ENCODE data around the gene ACMSD. TPM values are rescaled to one million over a fixed set of nuclear protein-coding genes. Genes with fewer than 3 reads are reported as not detected.
A peak's percentile ranks its signal among the peaks of the same experiment; 100 is the strongest.

Gene ACMSD
- total and polyA plus RNA-seq, 2 of the 13 experiments (the other 11 are each of a cell fraction or from before 2014, with no cell fraction given) = not detected

DNA sequence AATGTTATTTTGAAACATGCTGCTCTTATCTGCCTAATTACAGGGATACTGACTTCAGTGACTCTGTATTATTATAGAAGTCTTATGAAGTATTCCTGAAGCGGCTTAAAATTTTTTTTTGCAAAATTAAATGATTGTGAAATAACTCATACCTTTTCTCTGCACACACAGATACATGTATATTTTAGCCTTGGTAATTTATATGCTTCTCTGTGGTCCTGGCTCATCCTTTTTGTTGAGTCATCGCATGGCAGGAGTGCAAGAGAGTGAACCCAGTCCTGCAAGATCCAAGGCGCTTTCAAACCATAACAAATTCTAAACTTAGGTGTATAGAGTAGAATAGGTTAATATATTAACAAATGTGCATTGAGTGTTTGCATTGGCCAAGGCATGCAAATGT lies 88.8 kb downstream of the ACMSD start:
- no peak for ATAC-seq
- ChIA-PET CTCF (ENCODE audit: low intra/inter-chr PET ratio, low total read pairs) (no interaction called here), POLR2A (interaction anchor here (2.4 kb wide), 1 partner anchor 9 kb away, joined by 10 read pairs; the partner anchor contains the start of gene CCNT2)
- DNase-seq (ENCODE audit: low spot score) = no peak
- no peaks in the 10 kb centered on the region for H3K9me3 ChIP-seq (ENCODE audit: low read length)
- H4K20me1 ChIP-seq (ENCODE audit: insufficient read depth, low read length) = peaks cover 97% of the 10 kb centered on the region
- in situ Hi-C loops (cut with HindIII; ENCODE audit: extremely low pct_ligation_motif_present, low pct_unique_long_range_greater_than_20kb) = no loop called here
- TF ChIP-seq ZNF354B (CRISPR knock-in tag; IDR thresholded peaks at IDR 0.05) = no peak
- peak; percentile 62 to 74 for TF ChIP-seq MAFK (conservative IDR thresholded peaks at IDR 0.05 in 1 of 2, IDR thresholded peaks at IDR 0.05 in 1 of 2; ENCODE audit: low read length in 2 of 2)
- no peak for TF ChIP-seq ELF4 (CRISPR knock-in tag; IDR thresholded peaks at IDR 0.05; ENCODE audit: borderline replicate concordance)
- peak; percentile 56 for TF ChIP-seq MAFF (IDR thresholded peaks at IDR 0.05; ENCODE audit: low read depth, low read length)
- TF ChIP-seq NFE2L2 (IDR thresholded peaks at IDR 0.05; ENCODE audit: low read length) = peak; percentile 83
- TF ChIP-seq ZFP37 (CRISPR knock-in tag; IDR thresholded peaks at IDR 0.05; ENCODE audit: borderline replicate concordance) = no peak
- peak; percentile 54; the same call in 1 of the 2 replicates for TF ChIP-seq NFE2 (CRISPR knock-in tag; IDR thresholded peaks at IDR 0.05)
- TF ChIP-seq CEBPB (IDR thresholded peaks at IDR 0.05; ENCODE audit: borderline replicate concordance, low read depth, low read length) = peak; percentile 47; the same call in 1 of the 2 replicates
- TF ChIP-seq CREB1 (IDR thresholded peaks at IDR 0.05) = no peak
- peak; percentile 26; the same call in 1 of the 2 replicates for TF ChIP-seq CREB1 (CRISPR knock-in tag; IDR thresholded peaks at IDR 0.05)
- no peak overlapping the region for H2AFZ ChIP-seq (ENCODE audit: low read length)
- H3K79me2 ChIP-seq (ENCODE audit: insufficient read depth, low read length) = peaks cover 98% of the 10 kb centered on the region
- H3K9ac ChIP-seq (ENCODE audit: insufficient read depth, low read depth, low read length) = no peak overlapping the region
- H3K4me2 ChIP-seq (ENCODE audit: low read depth, low read length) = no peak overlapping the region
- peaks cover 3 to 45% of the 10 kb centered on the region in 2 experiments for H3K36me3 ChIP-seq (replicated peaks in 1 of 2; ENCODE audit: control insufficient read depth in 1 of 2, insufficient read depth in 2 of 2, low read length in 2 of 2)
- BruUV-seq (replicated peaks) = no TSS peak
- 94% methylated on average over 3 of the region's 3 CpGs for WGBS (ENCODE audit: low lambda C conversion rate)
- peak overlapping the region; percentile 1 for H3K27ac ChIP-seq (ENCODE audit: extremely low read length, insufficient read depth, low read length)
- FAIRE-seq = no peak
- intact Hi-C loops (cut with micrococcal nuclease; ENCODE audit: unreplicated experiment) = no loop called here
- no peak overlapping the region for H3K4me3 ChIP-seq (replicated peaks in 1 of 3; ENCODE audit: insufficient read depth in 1 of 3, low read depth in 2 of 3, low read length in 3 of 3)
- no peaks in the 10 kb centered on the region for H3K27me3 ChIP-seq (ENCODE audit: control insufficient read depth in 1 of 2, insufficient read depth in 2 of 2, low read length in 2 of 2)
- peaks cover 65% of the 10 kb centered on the region for H3K4me1 ChIP-seq (ENCODE audit: insufficient read depth, low read length)
